ENCODE results near the gene OR2T4.

OR2T4 gene

GRCh38 chr1:248404024-248404423 is 42.6 kb downstream of the OR2T4 start:
- no peak for TF ChIP-seq EZH2 (IDR thresholded peaks at IDR 0.05; ENCODE audit: borderline replicate concordance, low read length)
- TF ChIP-seq, protein P1, sequence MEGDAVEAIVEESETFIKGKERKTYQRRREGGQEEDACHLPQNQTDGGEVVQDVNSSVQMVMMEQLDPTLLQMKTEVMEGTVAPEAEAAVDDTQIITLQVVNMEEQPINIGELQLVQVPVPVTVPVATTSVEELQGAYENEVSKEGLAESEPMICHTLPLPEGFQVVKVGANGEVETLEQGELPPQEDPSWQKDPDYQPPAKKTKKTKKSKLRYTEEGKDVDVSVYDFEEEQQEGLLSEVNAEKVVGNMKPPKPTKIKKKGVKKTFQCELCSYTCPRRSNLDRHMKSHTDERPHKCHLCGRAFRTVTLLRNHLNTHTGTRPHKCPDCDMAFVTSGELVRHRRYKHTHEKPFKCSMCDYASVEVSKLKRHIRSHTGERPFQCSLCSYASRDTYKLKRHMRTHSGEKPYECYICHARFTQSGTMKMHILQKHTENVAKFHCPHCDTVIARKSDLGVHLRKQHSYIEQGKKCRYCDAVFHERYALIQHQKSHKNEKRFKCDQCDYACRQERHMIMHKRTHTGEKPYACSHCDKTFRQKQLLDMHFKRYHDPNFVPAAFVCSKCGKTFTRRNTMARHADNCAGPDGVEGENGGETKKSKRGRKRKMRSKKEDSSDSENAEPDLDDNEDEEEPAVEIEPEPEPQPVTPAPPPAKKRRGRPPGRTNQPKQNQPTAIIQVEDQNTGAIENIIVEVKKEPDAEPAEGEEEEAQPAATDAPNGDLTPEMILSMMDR (IDR thresholded peaks at IDR 0.05; ENCODE audit: low read length), result peak; percentile 55
- Histone ChIP-seq H3K36me3 (ENCODE audit: insufficient read depth, low read length) (no peaks in the 10 kb centered on the region), H3K27me3 (ENCODE audit: insufficient read depth, low read length) (no peaks in the 10 kb centered on the region), H3K9me2 (ENCODE audit: low read depth, low read length) (no peaks in the 10 kb centered on the region), H4K20me1 (ENCODE audit: insufficient read depth, low read length) (no peaks in the 10 kb centered on the region), H3K4me3 (ENCODE audit: low read depth, low read length, poor library complexity, severe bottlenecking) (no peak overlapping the region), H3K4me1 (ENCODE audit: insufficient read depth, low read length, severe bottlenecking) (no peaks in the 10 kb centered on the region), H2AFZ (ENCODE audit: low read length) (no peak overlapping the region), H3K79me2 (ENCODE audit: insufficient read depth, low read length) (no peaks in the 10 kb centered on the region), H3K9ac (ENCODE audit: low read length) (no peak overlapping the region), H3F3A (ENCODE audit: insufficient read depth, low read length) (no peaks in the 10 kb centered on the region), H3K27ac (ENCODE audit: low read depth, low read length, poor library complexity, severe bottlenecking) (no peak overlapping the region), H3K9me3 (ENCODE audit: low read length) (no peaks in the 10 kb centered on the region), H3K4me2 (ENCODE audit: low read length) (no peak overlapping the region)

- Histone ChIP-seq H3K79me2 (ENCODE audit: insufficient read depth, low read length) (no peaks in the 10 kb centered on the region), H3K4me3 (ENCODE audit: low read depth, low read length, poor library complexity, severe bottlenecking) (no peak overlapping the region), H3K4me1 (ENCODE audit: insufficient read depth, low read length, severe bottlenecking) (no peaks in the 10 kb centered on the region), H3K9ac (ENCODE audit: low read length) (no peak overlapping the region), H3K27me3 (ENCODE audit: insufficient read depth, low read length) (no peaks in the 10 kb centered on the region), H3F3A (ENCODE audit: insufficient read depth, low read length) (no peaks in the 10 kb centered on the region), H3K4me2 (ENCODE audit: low read length) (no peak overlapping the region), H3K9me3 (ENCODE audit: low read length) (no peaks in the 10 kb centered on the region), H3K27ac (ENCODE audit: low read depth, low read length, poor library complexity, severe bottlenecking) (no peak overlapping the region), H2AFZ (ENCODE audit: low read length) (no peak overlapping the region), H3K36me3 (ENCODE audit: insufficient read depth, low read length) (no peaks in the 10 kb centered on the region), H4K20me1 (ENCODE audit: insufficient read depth, low read length) (no peaks in the 10 kb centered on the region), H3K9me2 (ENCODE audit: low read depth, low read length) (no peaks in the 10 kb centered on the region)
- no peak for TF ChIP-seq EZH2 (IDR thresholded peaks at IDR 0.05; ENCODE audit: borderline replicate concordance, low read length)
- TF ChIP-seq, protein P1 (IDR thresholded peaks at IDR 0.05; ENCODE audit: low read length), result no peak
Measured at GRCh38 chr1:248406721-248407692, 45.5 kb downstream of the OR2T4 start.

Measured in OCI-LY1 (cell line).